Esophagus muscularis mucosa (tissue), 4 donors: ENCODE measurements around the gene TEC. TPM values are rescaled to one million over a fixed set of nuclear protein-coding genes. Genes with fewer than 3 reads are reported as not detected.

ENCODE experiments used
- DNase-seq: peaks from one replicate; pipeline ENCODE4 v3.0.0-alpha.2; 2017; ENCODE audit errors: extremely low spot score
- H3K27ac ChIP-seq, 4 donors: fragments of 200-600 bp; sonication (generic); replicated peaks in 1 of 4; 1 replicate in 3 of 4; 2 replicates in 1 of 4; pipeline ENCODE4 v1.5.1; 2016 to 2019; ENCODE audit warnings: mild to moderate bottlenecking in 1 of 4
- H3K27me3 ChIP-seq, 4 donors: fragments of 200-600 bp; sonication (generic); one replicate each; pipeline versions ENCODE4 v1.5.1 to v1.6.0; 2016 to 2019
- H3K36me3 ChIP-seq, 4 donors: fragments of 200-600 bp; sonication (generic); one replicate each; pipeline ENCODE4 v1.5.1; 2016 to 2019
- H3K4me1 ChIP-seq, 4 donors: fragments of 200-600 bp; sonication (generic); one replicate each; pipeline ENCODE4 v1.5.1; 2016 to 2019
- H3K4me3 ChIP-seq, 4 donors: fragments of 200-600 bp; sonication (generic); 1 replicate in 2 of 4; 2 replicates in 2 of 4; pipeline ENCODE4 v1.5.1; 2016 to 2019; ENCODE audit warnings: mild to moderate bottlenecking in 4 of 4, moderate library complexity in 1 of 4
- H3K9me3 ChIP-seq, 4 donors: fragments of 200-600 bp; sonication (generic); 1 replicate in 3 of 4; 2 replicates in 1 of 4; pipeline ENCODE4 v1.5.1; 2016 to 2019
- CTCF ChIP-seq, 3 experiments: fragments of 200-600 bp in 2 of 3; fragments of 450-650 bp in 1 of 3; sonication (generic) in 2 of 3; IDR thresholded peaks; one replicate each; pipeline ENCODE4 v1.5.1; 2017 to 2019; ENCODE audit warnings: antibody characterized with exemption in 3 of 3, mild to moderate bottlenecking in 2 of 3, moderate library complexity in 1 of 3
- EP300 ChIP-seq: sonication (generic); formaldehyde crosslinking; IDR thresholded peaks from one replicate; pipeline ENCODE4 v1.6.1; 2017; ENCODE audit warnings: antibody characterized with exemption
- POLR2A ChIP-seq: fragments of 450-650 bp; IDR thresholded peaks from one replicate; pipeline ENCODE4 v1.6.1; 2017; ENCODE audit warnings: antibody characterized with exemption, moderate library complexity, mild to moderate bottlenecking, low read depth
- POLR2AphosphoS5 ChIP-seq, 2 donors: sonication (generic); formaldehyde crosslinking; IDR thresholded peaks; one replicate each; pipeline ENCODE4 v1.6.1; 2017; ENCODE audit warnings: antibody characterized with exemption in 2 of 2
- WGBS: methylation state at CpG from one replicate; pipeline ENCODE4 v1.1.5; 2018; 5-methylcytosine and 5-hydroxymethylcytosine counted together
- intact Hi-C: fragments of 100-400 bp; cut with DNase I; formaldehyde crosslinking; loops from one replicate; pipeline ENCODE4 v1.15.1; 2023
- total RNA-seq, 4 donors: library from RNA; depleted of rRNA; stranded (reverse); fragments of >200 nt; gene quantifications; one replicate each; pipeline versions ENCODE4 v1.1.0 to v1.2.1, GENCODE V29; 2016

The TEC gene
- total RNA-seq, 4 donors from 2014 or later: 1.5 to 2.2 (median 1.9) TPM

GRCh38 chr4:48184882-48185281 is 84.8 kb downstream of the TEC start:
- intact Hi-C loops: no loop called here
- no peak overlapping the region for H3K4me3 ChIP-seq
- no peaks in the 10 kb centered on the region for H3K4me1 ChIP-seq
- H3K27me3 ChIP-seq: no peaks in the 10 kb centered on the region
- 79% methylated on average over 3 of the region's 3 CpGs for WGBS
- no peak overlapping the region for H3K27ac ChIP-seq
- H3K36me3 ChIP-seq: no peaks in the 10 kb centered on the region
- TF ChIP-seq CTCF (IDR thresholded peaks at IDR 0.05) (no peak), EP300 (no peak), POLR2A (no peak), POLR2AphosphoS5 (IDR thresholded peaks at IDR 0.05) (no peak)
- no peaks in the 10 kb centered on the region for H3K9me3 ChIP-seq
- DNase-seq: no peak

GRCh38 chr4:48180234-48180633 is 89.4 kb downstream of the TEC start:
- no peak for DNase-seq
- H3K36me3 ChIP-seq: no peaks in the 10 kb centered on the region
- no peak overlapping the region for H3K27ac ChIP-seq
- H3K4me1 ChIP-seq: no peaks in the 10 kb centered on the region
- intact Hi-C loops: no loop called here
- H3K9me3 ChIP-seq: no peaks in the 10 kb centered on the region
- no peak overlapping the region for H3K4me3 ChIP-seq
- H3K27me3 ChIP-seq: no peaks in the 10 kb centered on the region
- TF ChIP-seq POLR2AphosphoS5 (IDR thresholded peaks at IDR 0.05): no peak
- no peak for TF ChIP-seq CTCF (IDR thresholded peaks at IDR 0.05)
- TF ChIP-seq POLR2A: no peak
- TF ChIP-seq EP300: no peak

- no peaks in the 10 kb centered on the region for H3K9me3 ChIP-seq
- intact Hi-C loops: no loop called here
- H3K4me3 ChIP-seq: no peak overlapping the region
- WGBS: 75% methylated on average over 4 of the region's 4 CpGs
- H3K27ac ChIP-seq: no peak overlapping the region
- DNase-seq: no peak
- no peaks in the 10 kb centered on the region for H3K36me3 ChIP-seq
- no peaks in the 10 kb centered on the region for H3K27me3 ChIP-seq
- peaks cover 0 to under 1% (median 0%) of the 10 kb centered on the region in 4 donors for H3K4me1 ChIP-seq
- TF ChIP-seq CTCF (IDR thresholded peaks at IDR 0.05) (no peak), POLR2A (no peak)
Observed at GRCh38 chr4:48178931-48179330, 90.7 kb downstream of the TEC start.

GRCh38 chr4:48175806-48176205 is 93.8 kb downstream of the TEC start:
- DNase-seq: no peak
- intact Hi-C loops: no loop called here
- Histone ChIP-seq H3K4me3 (no peak overlapping the region), H3K4me1 (peaks cover 0 to 13% (median 4%) of the 10 kb centered on the region in 4 donors), H3K36me3 (no peaks in the 10 kb centered on the region), H3K27me3 (no peaks in the 10 kb centered on the region), H3K9me3 (no peaks in the 10 kb centered on the region), H3K27ac (no peak overlapping the region)
- TF ChIP-seq EP300: no peak
- TF ChIP-seq POLR2AphosphoS5 (IDR thresholded peaks at IDR 0.05): no peak
- TF ChIP-seq POLR2A: no peak
- no peak for TF ChIP-seq CTCF (IDR thresholded peaks at IDR 0.05)

DNA sequence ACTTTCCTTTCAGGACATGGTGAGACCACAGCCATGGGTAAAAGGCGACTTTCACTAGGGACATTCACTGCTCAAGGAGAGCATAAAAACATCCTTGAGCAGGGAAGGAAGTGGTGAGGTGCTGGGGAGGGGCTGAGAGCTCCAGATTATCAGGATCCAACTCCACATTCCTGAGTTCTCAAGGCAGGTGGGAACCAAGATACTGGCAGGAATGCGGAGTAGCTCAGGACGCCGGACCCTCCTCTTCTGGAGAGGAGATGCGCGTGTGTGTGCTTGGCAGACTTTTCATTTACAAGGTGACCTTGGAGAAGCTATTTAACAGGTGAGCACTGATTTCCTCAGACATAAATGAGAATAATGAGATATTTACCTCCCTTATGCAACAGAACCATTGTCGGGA is 94.3 kb downstream of the TEC start:
- Histone ChIP-seq H3K4me3 (no peak overlapping the region), H3K4me1 (peaks cover 0 to 13% (median 4%) of the 10 kb centered on the region in 4 donors), H3K9me3 (no peaks in the 10 kb centered on the region), H3K27me3 (no peaks in the 10 kb centered on the region), H3K36me3 (no peaks in the 10 kb centered on the region), H3K27ac (no peak overlapping the region)
- no peak for DNase-seq
- no peak for TF ChIP-seq EP300
- no peak for TF ChIP-seq CTCF (IDR thresholded peaks at IDR 0.05)
- TF ChIP-seq POLR2AphosphoS5 (IDR thresholded peaks at IDR 0.05): no peak
- no peak for TF ChIP-seq POLR2A
- WGBS: 61% methylated on average over 7 of the region's 7 CpGs
- intact Hi-C loops: no loop called here
